ENCODE measurements around the gene CCT2.

GRCh38 chr12:69639400-69640016 lies 54.2 kb downstream of the CCT2 start:
- TF ChIP-seq CTCF (IDR thresholded peaks at IDR 0.05; ENCODE audit: poor library complexity) (peak; percentile 81), EZH2 (IDR thresholded peaks at IDR 0.05; ENCODE audit: borderline replicate concordance) (no peak), EZH2phosphoT487 (IDR thresholded peaks at IDR 0.05; ENCODE audit: low read depth, severe bottlenecking, unreplicated experiment) (no peak)
